HepG2 (cell line): ENCODE data around the gene OR7A5. TPM values are rescaled to one million over a fixed set of nuclear protein-coding genes. Genes with fewer than 3 reads are reported as not detected.
"Not testable (repeated sequence)": the region's sequence is repeated elsewhere in the genome, so short reads cannot be mapped to it uniquely, and the experiment has no call there.

Source experiments
- ATAC-seq: fragments of 200-7000 bp; cut with Tn5 transposase; 3 replicates; pipeline ENCODE4 v1.9.1; 2020; ENCODE audit warnings: mild to moderate bottlenecking, moderate library complexity
- BruUV-seq: library from RNA; stranded (reverse); fragments of 400-500 nt; replicated peaks from 2 replicates; lab custom pipeline; 2021; lab: Mats Ljungman, UMichigan
- CTCF ChIA-PET: fragments of 300-600 bp; formaldehyde crosslinking; extraction: SDS; loops from one replicate; lab custom pipeline; 2021; ENCODE audit warnings: low total read pairs, inconsistent platforms, low intra/inter-chr PET ratio; lab: Yijun Ruan, JAX
- POLR2A ChIA-PET: fragments of 350-600 bp; sonication (Branson Sonifier 250); formaldehyde crosslinking; loops from one replicate; lab custom pipeline; 2020; ENCODE audit warnings: antibody characterized with exemption, inconsistent platforms; lab: Yijun Ruan, JAX
- DNase-seq: peaks from one replicate; pipeline ENCODE4 v3.0.0-alpha.2; 2015; ENCODE audit warnings: low spot score
- FAIRE-seq: peaks from 3 replicates; lab custom pipeline; 2011; peaks lifted over from hg19 to GRCh38; lab: Jason Lieb, UNC
- H2AFZ ChIP-seq: one replicate; pipeline ENCODE4 v1.6.1; 2011; ENCODE audit warnings: low read length, inconsistent platforms
- H3K27ac ChIP-seq: fragments of 300-600 bp; 3 replicates; pipeline ENCODE4 v1.8.0; 2011; ENCODE audit warnings: mixed run types, mild to moderate bottlenecking, mixed read lengths, low read length, inconsistent platforms; ENCODE audit not compliant: insufficient read depth; ENCODE audit errors: extremely low read length
- H3K27me3 ChIP-seq, 2 experiments: fragments of 200-600 bp in 1 of 2; 2 replicates in 1 of 2; 3 replicates in 1 of 2; pipeline versions ENCODE4 v1.6.0 to v1.8.0; 2011; ENCODE audit warnings: low read length in 2 of 2, mild to moderate bottlenecking in 2 of 2, moderate library complexity in 2 of 2, inconsistent platforms in 1 of 2; ENCODE audit not compliant: insufficient read depth in 2 of 2, control insufficient read depth in 1 of 2
- H3K36me3 ChIP-seq, 2 experiments: fragments of 200-600 bp in 1 of 2; replicated peaks in 1 of 2; 2 replicates in 1 of 2; 3 replicates in 1 of 2; pipeline versions ENCODE4 v1.5.1 to v1.8.0; 2011; ENCODE audit warnings: low read length in 2 of 2, inconsistent platforms in 1 of 2; ENCODE audit not compliant: insufficient read depth in 2 of 2, control insufficient read depth in 1 of 2
- H3K4me1 ChIP-seq: 2 replicates; pipeline ENCODE4 v1.5.1; 2012; ENCODE audit warnings: low read length, inconsistent platforms; ENCODE audit not compliant: insufficient read depth
- H3K4me2 ChIP-seq: 2 replicates; pipeline ENCODE4 v1.6.0; 2011; ENCODE audit warnings: low read depth, low read length, inconsistent platforms
- H3K4me3 ChIP-seq, 3 experiments: fragments of 200-600 bp in 1 of 3; sonication (generic), shearing (Covaris generic) in 1 of 3; replicated peaks in 1 of 3; 2 replicates each; pipeline ENCODE4 v1.5.1; 2011 to 2016; ENCODE audit warnings: low read length in 3 of 3, inconsistent platforms in 2 of 3, low read depth in 2 of 3, mild to moderate bottlenecking in 2 of 3, control low read depth in 1 of 3, mixed read lengths in 1 of 3; ENCODE audit not compliant: insufficient read depth in 1 of 3
- H3K79me2 ChIP-seq: one replicate; pipeline ENCODE4 v1.6.1; 2011; ENCODE audit warnings: low read length, inconsistent platforms; ENCODE audit not compliant: insufficient read depth
- H3K9ac ChIP-seq: 2 replicates; pipeline ENCODE4 v1.6.0; 2011; ENCODE audit warnings: mild to moderate bottlenecking, low read depth, low read length, inconsistent platforms; ENCODE audit not compliant: insufficient read depth
- H3K9me3 ChIP-seq: 2 replicates; pipeline ENCODE4 v1.5.1; 2012; ENCODE audit warnings: mild to moderate bottlenecking, low read length
- H4K20me1 ChIP-seq: 2 replicates; pipeline ENCODE4 v1.6.0; 2011; ENCODE audit warnings: inconsistent platforms, mild to moderate bottlenecking, low read length, moderate library complexity; ENCODE audit not compliant: insufficient read depth
- MAFK ChIP-seq, 2 experiments: IDR thresholded peaks in 1 of 2; conservative IDR thresholded peaks in 1 of 2; 2 replicates each; pipeline ENCODE4 v1.6.1; 2011; ENCODE audit warnings: improper control_type of control experiment in 2 of 2, low read length in 2 of 2
- ZMAT5 ChIP-seq: sonication (generic); formaldehyde crosslinking; IDR thresholded peaks from 2 replicates; pipeline ENCODE4 v1.5.0; 2020; ENCODE audit warnings: mild to moderate bottlenecking, low read depth, missing genetic modification reagents, borderline replicate concordance
- WGBS: methylation state at CpG from one replicate; pipeline ENCODE4 v1.1.6; 2017; ENCODE audit warnings: low lambda C conversion rate; 5-methylcytosine and 5-hydroxymethylcytosine counted together
- in situ Hi-C: cut with HindIII; loops from 2 replicates; pipeline ENCODE4 v1.10.0; 2017; ENCODE audit warnings: low pct_unique_long_range_greater_than_20kb; ENCODE audit not compliant: extremely low pct_ligation_motif_present
- intact Hi-C: fragments of 100-400 bp; cut with micrococcal nuclease; formaldehyde crosslinking; loops from one replicate; pipeline ENCODE4 v1.10.0; 2022; ENCODE audit not compliant: unreplicated experiment
- polyA plus RNA-seq, 8 experiments: library from polyadenylated mRNA; depleted of rRNA in 3 of 8; stranded (reverse) in 7 of 8; unstranded in 1 of 8; fragments of >200 nt; fragmentation: Illumina TruSeq in 4 of 8; extraction: Trizol in 4 of 8; gene quantifications; 2 replicates each; pipeline versions ENCODE4 v1.2.1 to v1.2.3, GENCODE V29; 2011 to 2016; ENCODE audit warnings: low read depth in 4 of 8, missing spikeins in 1 of 8, mixed read lengths in 1 of 8; ENCODE audit not compliant: insufficient read depth in 1 of 8
- total RNA-seq, 5 experiments: library from RNA; depleted of rRNA; stranded (reverse); fragments of >200 nt; fragmentation: Illumina TruSeq; extraction: Trizol; gene quantifications; 2 replicates each; pipeline ENCODE4 v1.2.3, GENCODE V29; 2016; ENCODE audit warnings: low read depth in 1 of 5

Gene OR7A5
- total and polyA plus RNA-seq, 2 of the 13 experiments (the other 11 are each of a cell fraction or from before 2014, with no cell fraction given): not detected

- no peak for TF ChIP-seq ZMAT5
Measured at GRCh38 chr19:14782626-14783409, 52.2 kb downstream of the OR7A5 start (continued).

GRCh38 chr19:14781713-14782536, 53.1 kb downstream of the OR7A5 start:
- H4K20me1 ChIP-seq, H3K4me1 ChIP-seq, intact Hi-C loops, CTCF ChIA-PET, H3K79me2 ChIP-seq, H3K9me3 ChIP-seq, H3K36me3 ChIP-seq, H3K4me2 ChIP-seq, H3K27me3 ChIP-seq, H2AFZ ChIP-seq, FAIRE-seq, POLR2A ChIA-PET, DNase-seq, H3K9ac ChIP-seq, H3K4me3 ChIP-seq, BruUV-seq, H3K27ac ChIP-seq, ATAC-seq: not testable (repeated sequence)
- in situ Hi-C loops: loop anchor here (10.0 kb wide), 1 partner anchor 113 kb away; no protein-coding TSS in a partner anchor
- 0 out of 4 replicates have a peak, but pooled peaks of 1 of the 2 experiments have one; percentile 21 for TF ChIP-seq MAFK (conservative IDR thresholded peaks at IDR 0.05 in 1 of 2, IDR thresholded peaks at IDR 0.05 in 1 of 2; ENCODE audit: low read length in 2 of 2)
- 46% methylated on average over 17 of the region's 17 CpGs for WGBS

- in situ Hi-C loops: loop anchor here (10.0 kb wide), 1 partner anchor 114 kb away; no protein-coding TSS in a partner anchor
- 42% methylated on average over 14 of the region's 14 CpGs for WGBS
- not testable (repeated sequence) for ATAC-seq
Measured at GRCh38 chr19:14780622-14781225, 54.3 kb downstream of the OR7A5 start.

More at GRCh38 chr19:14780622-14781225, 54.3 kb downstream of the OR7A5 start:
- H3K36me3 ChIP-seq, H3K9me3 ChIP-seq, H4K20me1 ChIP-seq, H3K9ac ChIP-seq, BruUV-seq, H3K79me2 ChIP-seq, H3K4me3 ChIP-seq, H2AFZ ChIP-seq, DNase-seq, FAIRE-seq, H3K27ac ChIP-seq, H3K4me1 ChIP-seq, H3K4me2 ChIP-seq, H3K27me3 ChIP-seq, POLR2A ChIA-PET, intact Hi-C loops, CTCF ChIA-PET: not testable (repeated sequence)
